Caco-2 (cell line): ENCODE results near the gene MROH9. TPM values are rescaled to one million over a fixed set of nuclear protein-coding genes. Genes with fewer than 3 reads are reported as not detected.

Source experiments
- BruUV-seq: library from RNA; stranded (reverse); fragments of 400-500 nt; replicated peaks from 2 replicates; lab custom pipeline; 2021; lab: Mats Ljungman, UMichigan
- CTCF ChIA-PET: fragments of 300-600 bp; sonication (Branson Sonifier 250); formaldehyde crosslinking; loops from one replicate; lab custom pipeline; 2022; ENCODE audit warnings: antibody characterized with exemption; lab: Charles Lee
- POLR2A ChIA-PET: fragments of 300-600 bp; sonication (Branson Sonifier 250); formaldehyde crosslinking; loops from one replicate; lab custom pipeline; 2022; ENCODE audit warnings: antibody characterized with exemption; lab: Charles Lee
- DNase-seq, 2 experiments: peaks; one replicate each; pipeline versions ENCODE4 v3.0.0 to v3.0.0-alpha.2; 2020 to 2022
- H3K27me3 ChIP-seq: replicated peaks from 2 replicates; pipeline ENCODE4 v1.6.0; 2011; ENCODE audit warnings: low read length; ENCODE audit not compliant: control insufficient read depth, insufficient read depth
- H3K36me3 ChIP-seq: 2 replicates; pipeline ENCODE4 v1.5.1; 2011; ENCODE audit warnings: low read length; ENCODE audit not compliant: control insufficient read depth, insufficient read depth
- H3K4me1 ChIP-seq: fragments of 250-450 bp; sonication (Bioruptor Pico); 2 replicates; pipeline ENCODE4 v1.5.1; 2020; ENCODE audit warnings: mild to moderate bottlenecking
- H3K4me3 ChIP-seq: 2 replicates; pipeline ENCODE4 v1.5.1; 2011; ENCODE audit warnings: low read depth, mild to moderate bottlenecking, control low read depth, low read length
- H3K9me3 ChIP-seq: fragments of 250-450 bp; sonication (Bioruptor Pico); 2 replicates; pipeline ENCODE4 v1.5.1; 2020; ENCODE audit warnings: mild to moderate bottlenecking, moderate library complexity
- H3K27ac Mint-ChIP-seq: one replicate; pipeline ENCODE4 v1.8.0; 2022; ENCODE audit warnings: mixed read lengths; ENCODE audit not compliant: unreplicated experiment
- H3K27me3 Mint-ChIP-seq: one replicate; pipeline ENCODE4 v1.8.0; 2022; ENCODE audit warnings: mixed read lengths; ENCODE audit not compliant: insufficient read depth, unreplicated experiment
- H3K36me3 Mint-ChIP-seq: one replicate; pipeline ENCODE4 v1.8.0; 2022; ENCODE audit warnings: mild to moderate bottlenecking, mixed read lengths; ENCODE audit not compliant: insufficient read depth, unreplicated experiment
- H3K4me1 Mint-ChIP-seq: one replicate; pipeline ENCODE4 v1.8.0; 2022; ENCODE audit warnings: low read depth, mixed read lengths; ENCODE audit not compliant: unreplicated experiment
- H3K4me3 Mint-ChIP-seq: one replicate; pipeline ENCODE4 v1.8.0; 2022; ENCODE audit warnings: mild to moderate bottlenecking, moderate library complexity, mixed read lengths; ENCODE audit not compliant: unreplicated experiment
- H3K9me3 Mint-ChIP-seq: one replicate; pipeline ENCODE4 v1.8.0; 2022; ENCODE audit warnings: mixed read lengths; ENCODE audit not compliant: unreplicated experiment
- intact Hi-C: fragments of 100-400 bp; cut with micrococcal nuclease; formaldehyde crosslinking; loops from one replicate; pipeline ENCODE4 v1.10.0; 2022; ENCODE audit not compliant: unreplicated experiment
- total RNA-seq: library from RNA; stranded (reverse); gene quantifications from 2 replicates; pipeline ENCODE4 v1.2.3, GENCODE V29; 2022
- TF ChIP-seq, protein P1 (sequence below), 2 experiments: fragments of 200-600 bp in 1 of 2; IDR thresholded peaks; 1 replicate in 1 of 2; 2 replicates in 1 of 2; pipeline versions ENCODE4 v1.5.1 to v1.8.0; 2011 to 2022; ENCODE audit warnings: antibody characterized with exemption in 1 of 2, control low read depth in 1 of 2, inconsistent platforms in 1 of 2, low read depth in 1 of 2, low read length in 1 of 2, mild to moderate bottlenecking in 1 of 2, moderate library complexity in 1 of 2; ENCODE audit not compliant: insufficient read depth in 1 of 2, severe bottlenecking in 1 of 2, unreplicated experiment in 1 of 2

The MROH9 gene
- total RNA-seq, 1 experiment from 2014 or later: not detected

DNA sequence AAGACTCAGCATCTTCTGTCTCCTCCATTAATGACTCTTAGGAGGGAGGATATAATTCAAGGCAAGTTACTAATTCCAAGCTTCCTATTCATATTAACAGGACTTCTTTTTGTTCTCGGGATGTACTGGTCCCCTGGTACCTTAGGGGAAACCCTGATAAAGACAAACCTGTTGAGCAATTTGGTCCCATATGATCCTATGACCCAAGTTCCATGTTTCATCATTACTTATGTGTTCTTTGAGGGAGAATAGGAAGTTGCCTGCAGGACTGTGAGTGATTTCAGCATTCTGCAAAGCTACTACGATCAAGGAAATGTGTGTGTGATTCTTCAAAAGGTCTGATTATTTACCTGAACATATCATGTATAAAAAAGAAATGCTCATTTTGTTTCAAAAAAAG is 149.5 kb downstream of the MROH9 start:
- Mint-ChIP-seq H3K4me3 (no peak overlapping the region), H3K27me3 (no peaks in the 10 kb centered on the region), H3K36me3 (no peaks in the 10 kb centered on the region), H3K27ac (no peak overlapping the region), H3K4me1 (no peaks in the 10 kb centered on the region), H3K9me3 (no peaks in the 10 kb centered on the region)
- Histone ChIP-seq H3K4me3 (no peak overlapping the region), H3K27me3 (no peaks in the 10 kb centered on the region), H3K9me3 (no peaks in the 10 kb centered on the region), H3K4me1 (peaks cover 7% of the 10 kb centered on the region; the same call in 1 of the 2 replicates), H3K36me3 (no peaks in the 10 kb centered on the region)
- DNase-seq: no peak
- ChIA-PET CTCF (no interaction called here), POLR2A (no interaction called here)
- BruUV-seq: no TSS peak
- intact Hi-C loops: no loop called here
- TF ChIP-seq, protein P1, sequence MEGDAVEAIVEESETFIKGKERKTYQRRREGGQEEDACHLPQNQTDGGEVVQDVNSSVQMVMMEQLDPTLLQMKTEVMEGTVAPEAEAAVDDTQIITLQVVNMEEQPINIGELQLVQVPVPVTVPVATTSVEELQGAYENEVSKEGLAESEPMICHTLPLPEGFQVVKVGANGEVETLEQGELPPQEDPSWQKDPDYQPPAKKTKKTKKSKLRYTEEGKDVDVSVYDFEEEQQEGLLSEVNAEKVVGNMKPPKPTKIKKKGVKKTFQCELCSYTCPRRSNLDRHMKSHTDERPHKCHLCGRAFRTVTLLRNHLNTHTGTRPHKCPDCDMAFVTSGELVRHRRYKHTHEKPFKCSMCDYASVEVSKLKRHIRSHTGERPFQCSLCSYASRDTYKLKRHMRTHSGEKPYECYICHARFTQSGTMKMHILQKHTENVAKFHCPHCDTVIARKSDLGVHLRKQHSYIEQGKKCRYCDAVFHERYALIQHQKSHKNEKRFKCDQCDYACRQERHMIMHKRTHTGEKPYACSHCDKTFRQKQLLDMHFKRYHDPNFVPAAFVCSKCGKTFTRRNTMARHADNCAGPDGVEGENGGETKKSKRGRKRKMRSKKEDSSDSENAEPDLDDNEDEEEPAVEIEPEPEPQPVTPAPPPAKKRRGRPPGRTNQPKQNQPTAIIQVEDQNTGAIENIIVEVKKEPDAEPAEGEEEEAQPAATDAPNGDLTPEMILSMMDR (IDR thresholded peaks at IDR 0.05; ENCODE audit: insufficient read depth in 1 of 2, low read depth in 1 of 2, low read length in 1 of 2, severe bottlenecking in 1 of 2, unreplicated experiment in 1 of 2): no peak

DNA sequence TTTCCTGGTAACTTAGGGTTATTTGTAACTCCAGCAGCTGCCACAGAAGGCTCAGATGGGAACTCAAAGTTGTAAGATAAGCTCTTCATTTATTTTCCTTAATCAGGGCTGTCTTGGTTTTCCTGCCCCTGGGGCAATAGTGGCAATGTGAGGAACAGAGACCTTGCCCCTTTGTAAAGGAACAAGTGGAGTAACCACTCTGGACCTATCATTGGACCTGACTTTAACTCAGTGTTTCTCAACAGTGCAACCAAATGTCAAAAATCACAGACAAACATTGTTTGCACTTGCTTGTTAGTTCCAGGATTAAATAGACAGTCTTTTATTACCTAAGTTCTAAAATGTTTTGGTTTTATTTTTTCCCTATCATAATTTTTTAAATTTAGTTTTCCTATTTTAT is 152.6 kb downstream of the MROH9 start:
- no peaks in the 10 kb centered on the region for H3K27me3 Mint-ChIP-seq
- no peak overlapping the region for H3K27ac Mint-ChIP-seq
- no peak overlapping the region for H3K4me3 ChIP-seq
- no peaks in the 10 kb centered on the region for H3K36me3 ChIP-seq
- no peaks in the 10 kb centered on the region for H3K4me1 ChIP-seq
- no peaks in the 10 kb centered on the region for H3K9me3 ChIP-seq
- TF ChIP-seq, protein P1 (IDR thresholded peaks at IDR 0.05; ENCODE audit: insufficient read depth in 1 of 2, low read depth in 1 of 2, low read length in 1 of 2, severe bottlenecking in 1 of 2, unreplicated experiment in 1 of 2): no peak
- peaks cover 6% of the 10 kb centered on the region for H3K4me1 Mint-ChIP-seq
- POLR2A ChIA-PET: no interaction called here
- no TSS peak for BruUV-seq
- H3K9me3 Mint-ChIP-seq: no peaks in the 10 kb centered on the region
- CTCF ChIA-PET: no interaction called here
- H3K4me3 Mint-ChIP-seq: no peak overlapping the region
- DNase-seq: no peak
- intact Hi-C loops: no loop called here
- no peaks in the 10 kb centered on the region for H3K36me3 Mint-ChIP-seq
- no peaks in the 10 kb centered on the region for H3K27me3 ChIP-seq

DNA sequence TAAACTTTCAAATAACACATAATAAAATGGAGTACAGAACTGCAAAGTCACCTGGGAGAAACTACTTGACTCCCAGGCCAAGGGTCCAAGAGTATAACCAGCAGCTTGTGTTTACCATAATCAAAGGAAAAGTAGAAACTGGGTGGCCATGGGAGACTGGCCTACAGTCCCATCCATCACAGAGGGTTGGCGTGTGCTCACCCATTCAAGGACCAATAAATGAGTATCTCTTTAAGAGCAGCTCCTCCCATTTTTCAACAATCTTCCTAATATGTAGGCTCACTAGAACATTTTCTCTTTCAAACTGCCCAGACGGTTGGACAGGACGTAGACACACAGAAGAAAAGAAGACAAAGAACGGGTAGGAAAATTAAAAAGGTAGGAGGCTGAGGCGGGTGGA is 155.3 kb downstream of the MROH9 start, which contains the start of gene FMO3:
Gene FMO3 (plus strand): TSS at position 302 of the 400 bp plus-strand sequence. CDS start 1,754 bp downstream, outside the sequence.
- Mint-ChIP-seq H3K4me1 (peaks cover 6% of the 10 kb centered on the region), H3K27ac (no peak within 1 kb of the TSS), H3K36me3 (no peaks in the 10 kb centered on the region), H3K4me3 (no peak within 1 kb of the TSS), H3K9me3 (no peaks in the 10 kb centered on the region), H3K27me3 (no peaks in the 10 kb centered on the region)
- Histone ChIP-seq H3K9me3 (no peaks in the 10 kb centered on the region), H3K4me3 (no peak within 1 kb of the TSS), H3K27me3 (no peaks in the 10 kb centered on the region), H3K4me1 (no peaks in the 10 kb centered on the region), H3K36me3 (no peaks in the 10 kb centered on the region)
- ChIA-PET CTCF (interaction anchor here (1.6 kb wide), 1 partner anchor 123 kb away, joined by 3 read pairs; no protein-coding TSS in a partner anchor), POLR2A (no interaction called here)
- no peak for DNase-seq
- BruUV-seq: no TSS peak
- TF ChIP-seq, protein P1 (IDR thresholded peaks at IDR 0.05; ENCODE audit: insufficient read depth in 1 of 2, low read depth in 1 of 2, low read length in 1 of 2, severe bottlenecking in 1 of 2, unreplicated experiment in 1 of 2): no peak
- intact Hi-C loops: no loop called here
